Measurements from ENCODE around the gene E2F4.
A peak's percentile ranks its signal among the peaks of the same experiment; 100 is the strongest.

E2F4 gene

DNA sequence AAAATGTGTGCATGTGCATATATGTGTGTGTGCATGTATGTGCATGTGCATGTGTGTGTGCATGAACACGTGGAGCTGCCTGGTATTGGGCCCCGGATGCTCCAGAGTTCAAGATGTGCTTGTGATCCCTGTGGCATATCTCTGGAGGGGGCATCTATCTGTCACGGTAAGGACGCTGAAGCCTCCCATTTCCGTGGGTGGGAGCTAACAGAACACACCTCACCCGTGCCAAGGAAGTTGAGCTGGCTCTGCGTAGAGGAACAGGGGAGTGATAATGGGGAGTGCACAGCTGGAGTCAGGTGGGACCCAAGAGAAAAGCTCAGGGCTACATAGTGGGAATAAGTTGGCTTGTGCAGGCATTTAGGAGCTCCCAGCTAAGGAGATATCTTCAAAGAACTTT is 19.7 kb downstream of the E2F4 start:
- no peak for DNase-seq

DNA sequence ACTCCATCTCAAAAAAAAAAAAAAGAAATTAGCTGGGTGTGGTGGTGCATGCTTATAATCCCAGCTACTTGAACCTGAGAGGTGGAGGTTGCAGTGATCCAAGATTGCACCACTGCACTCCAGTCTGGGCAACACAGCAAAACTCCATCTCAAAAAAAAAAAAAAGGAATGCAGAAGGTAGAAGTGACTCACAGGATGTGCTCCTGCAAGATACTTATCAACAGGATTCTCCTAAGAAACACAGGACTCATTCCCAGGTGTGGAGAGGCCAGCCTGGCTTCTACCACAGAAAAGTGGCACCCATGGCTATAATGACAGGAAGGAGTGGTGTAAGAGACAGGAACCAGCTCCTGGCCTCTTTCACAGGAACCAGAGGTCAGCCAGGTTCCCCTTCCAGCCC is 20.8 kb downstream of the E2F4 start:
- no peak for DNase-seq

DNA sequence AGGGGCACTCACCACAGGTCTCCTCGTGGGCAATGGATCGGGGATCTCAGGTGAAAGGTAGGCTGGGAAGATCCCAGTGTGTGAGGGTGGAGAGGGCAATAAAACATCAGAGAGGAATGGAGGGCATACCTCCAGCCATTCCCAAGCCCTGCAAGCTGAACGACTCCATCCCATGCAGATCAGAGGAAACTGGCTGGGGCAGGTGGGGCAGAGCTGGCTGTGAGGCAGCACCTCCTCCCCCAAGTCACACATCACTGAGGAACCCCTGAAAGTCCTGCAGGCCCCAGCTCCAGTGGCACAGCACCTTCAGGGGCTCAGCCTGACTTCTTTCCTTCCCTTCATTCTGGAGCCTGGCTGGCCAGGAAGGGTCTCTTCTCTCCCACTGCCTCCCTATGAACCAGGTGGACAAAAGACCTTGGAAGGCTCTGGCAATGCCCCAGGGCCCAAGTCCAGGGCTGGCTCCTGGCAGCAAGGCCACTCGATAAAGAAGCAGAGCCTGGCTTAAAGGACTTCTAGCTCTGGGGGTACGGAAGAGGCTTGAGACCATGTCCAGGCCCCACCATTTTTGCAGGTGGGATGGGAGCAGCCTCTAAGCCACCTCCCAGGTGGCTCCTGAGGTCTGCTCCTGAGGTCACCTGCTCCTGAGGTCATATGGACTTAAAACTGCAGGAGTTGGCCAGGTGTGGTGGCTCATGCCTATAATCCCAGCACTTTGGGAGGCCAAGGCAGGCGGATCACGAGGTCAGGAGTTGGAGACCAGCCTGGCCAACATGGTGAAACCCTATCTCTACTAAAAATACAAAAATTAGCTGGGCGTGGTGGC is 21.5 kb downstream of the E2F4 start:
- DNase-seq = no peak

DNA sequence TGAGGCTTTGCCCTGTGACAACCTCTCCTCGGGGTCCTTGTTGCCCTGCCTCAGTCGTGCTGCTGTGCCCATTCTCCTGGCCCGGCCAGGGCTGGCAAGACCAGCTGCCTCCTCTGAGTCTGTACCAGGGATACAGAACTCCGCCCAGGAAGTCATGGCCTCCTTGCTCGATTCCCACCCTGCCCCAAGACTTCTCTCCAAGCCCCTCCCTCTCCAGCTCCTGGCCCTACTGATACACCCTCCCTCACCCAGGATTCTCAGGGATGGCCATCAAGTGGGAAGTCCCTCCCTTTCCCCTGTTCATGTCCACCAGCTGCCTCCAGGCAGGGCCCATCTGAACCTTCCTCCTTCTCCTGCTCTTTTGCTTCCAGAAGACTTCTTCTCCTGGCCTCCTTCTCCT is 23.8 kb downstream of the E2F4 start:
- no peak for DNase-seq

DNA sequence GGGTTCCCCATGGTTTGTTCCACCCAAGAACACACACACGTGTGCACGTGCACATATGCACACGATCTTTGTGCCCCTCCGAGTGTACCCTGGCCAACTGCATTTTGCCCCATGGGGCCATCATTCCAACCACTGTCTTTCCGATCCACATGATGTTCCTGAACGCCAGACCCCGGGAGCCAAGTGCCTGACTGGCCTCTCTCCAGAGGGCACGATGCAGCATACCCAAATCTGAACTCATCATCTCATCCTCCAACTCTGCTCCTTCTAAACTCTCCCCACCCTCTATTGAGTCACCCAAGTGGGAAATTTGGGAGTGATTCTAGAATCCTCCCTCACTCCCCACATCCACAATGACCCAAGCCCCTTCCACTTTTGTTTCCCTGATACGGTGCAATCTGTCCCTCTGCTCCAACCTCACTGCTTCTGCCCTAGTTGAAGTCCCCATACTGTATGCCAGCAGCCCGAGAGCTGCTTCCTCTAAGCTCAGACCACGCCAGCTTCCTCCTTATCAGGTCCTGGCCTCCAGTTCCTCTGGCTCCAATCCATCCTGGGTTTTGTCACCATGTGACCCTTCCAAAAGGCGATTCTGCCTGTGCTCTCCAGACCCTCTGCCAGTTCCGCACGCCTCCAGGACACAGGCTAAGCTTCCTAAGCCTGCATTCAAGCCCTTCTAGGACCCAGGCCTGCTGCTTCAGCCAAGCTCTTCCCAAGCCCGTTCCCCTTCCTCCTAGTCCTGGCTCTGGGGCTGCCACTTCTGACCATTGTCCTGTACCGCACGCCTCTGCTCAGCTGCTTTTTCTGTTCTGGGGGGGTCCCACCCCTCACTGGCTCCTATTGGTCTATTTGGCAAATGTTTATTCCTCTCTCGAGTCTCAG is 24.9 kb downstream of the E2F4 start:
- peak; percentile 93 for DNase-seq

DNA sequence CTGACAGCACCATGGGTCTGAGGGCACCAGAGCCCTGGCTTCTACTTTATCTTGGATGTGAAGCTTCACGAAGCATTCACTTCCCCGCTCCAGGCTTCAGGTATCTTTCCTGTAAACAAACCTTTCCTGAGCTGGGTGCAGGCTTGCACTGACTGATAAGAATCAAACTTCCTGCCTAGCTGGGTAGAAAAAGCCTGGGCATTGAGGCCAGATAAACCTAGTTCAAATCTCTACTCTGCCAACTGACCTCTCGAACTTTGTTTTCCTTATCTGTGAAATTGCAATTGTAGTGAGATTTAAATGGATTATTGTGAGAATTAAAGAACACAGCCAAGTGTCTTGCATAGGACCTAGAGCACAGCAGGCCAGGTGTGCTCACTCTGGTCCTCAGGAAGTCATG is 32.0 kb downstream of the E2F4 start:
- DNase-seq = no peak

DNA sequence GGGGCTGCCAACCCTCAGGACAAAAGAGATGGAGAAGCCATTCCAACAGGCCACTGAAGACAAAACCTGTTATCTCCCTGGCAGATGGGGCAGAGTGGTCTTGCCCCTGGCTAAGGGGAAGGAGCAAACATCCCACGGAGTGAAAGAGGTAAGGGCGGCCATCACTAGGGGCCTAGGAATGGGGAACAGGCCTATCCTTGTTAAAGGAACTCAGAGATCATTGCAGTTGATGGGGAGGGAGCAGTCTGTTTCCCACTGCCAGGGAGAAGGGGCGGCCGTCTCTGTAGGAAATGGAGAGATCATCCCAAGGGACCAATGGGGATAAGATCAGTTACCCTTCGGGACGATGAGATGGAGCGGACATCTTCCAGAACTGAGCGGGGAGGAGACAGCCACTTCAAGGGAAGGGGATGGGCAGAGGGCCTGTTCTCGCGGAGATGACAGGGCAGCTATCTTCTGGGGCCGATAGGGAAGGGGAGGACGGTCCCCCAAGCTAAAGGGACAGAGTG is 34.4 kb downstream of the E2F4 start:
- no peak for DNase-seq

DNA sequence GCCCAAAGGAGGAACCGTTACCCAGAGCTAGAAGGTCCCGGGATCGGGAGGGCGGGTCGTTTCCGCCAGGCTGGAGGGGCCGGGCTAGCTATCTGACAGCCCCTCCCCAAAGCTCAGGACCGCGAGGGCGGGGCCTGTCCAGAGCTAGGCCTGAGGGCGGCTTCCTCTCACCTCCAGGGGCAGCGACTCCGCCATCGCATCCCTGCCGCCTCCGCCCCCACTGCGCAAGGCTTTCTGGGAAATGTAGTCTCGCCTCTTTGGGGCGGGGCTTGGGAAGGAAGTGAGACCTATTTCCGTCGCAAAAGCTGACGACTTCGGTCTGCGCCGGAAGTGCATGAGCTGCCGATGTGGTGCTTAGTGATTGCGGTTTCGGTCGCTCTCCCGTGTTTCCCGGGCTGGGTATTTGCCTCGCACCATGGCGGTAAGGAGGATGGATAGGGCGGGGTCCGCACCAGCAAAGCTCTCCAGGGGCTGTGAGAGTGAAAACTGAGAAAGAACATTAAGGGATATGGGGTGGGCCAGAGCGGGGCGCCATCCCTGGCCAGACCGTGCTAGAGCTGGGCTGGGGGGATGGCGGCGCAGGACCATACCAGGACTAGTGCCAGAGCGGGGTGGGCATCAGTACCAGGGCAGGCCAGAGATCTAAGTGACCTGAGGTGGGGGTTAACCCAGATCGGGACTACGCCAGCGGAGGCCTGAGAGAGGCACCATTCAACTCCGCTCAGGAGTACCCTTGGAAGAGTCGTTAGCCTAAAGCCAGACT is 35.0 kb downstream of the E2F4 start, which contains the start of gene TMEM208:
Gene TMEM208, plus strand, starts transcription at position 327 of the 763 bp plus-strand sequence. Its CDS starts 89 bp downstream, at position 416.
- peak; percentile 99 for DNase-seq

DNA sequence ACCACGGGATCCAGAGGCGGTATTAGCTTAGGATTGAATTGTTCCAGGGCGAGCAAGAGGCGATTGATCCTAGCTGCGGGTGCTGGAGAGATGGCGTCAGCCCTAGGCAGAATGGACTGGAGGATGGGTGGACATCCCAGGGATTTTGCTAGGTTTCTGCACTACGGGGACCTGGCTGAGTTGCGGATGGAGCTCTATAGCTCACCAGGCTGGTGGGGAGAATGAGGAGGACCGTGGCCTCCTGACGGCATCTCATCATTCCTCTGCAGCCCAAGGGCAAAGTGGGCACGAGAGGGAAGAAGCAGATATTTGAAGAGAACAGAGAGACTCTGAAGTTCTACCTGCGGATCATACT is 35.6 kb downstream of the E2F4 start:
- DNase-seq = no peak

DNA sequence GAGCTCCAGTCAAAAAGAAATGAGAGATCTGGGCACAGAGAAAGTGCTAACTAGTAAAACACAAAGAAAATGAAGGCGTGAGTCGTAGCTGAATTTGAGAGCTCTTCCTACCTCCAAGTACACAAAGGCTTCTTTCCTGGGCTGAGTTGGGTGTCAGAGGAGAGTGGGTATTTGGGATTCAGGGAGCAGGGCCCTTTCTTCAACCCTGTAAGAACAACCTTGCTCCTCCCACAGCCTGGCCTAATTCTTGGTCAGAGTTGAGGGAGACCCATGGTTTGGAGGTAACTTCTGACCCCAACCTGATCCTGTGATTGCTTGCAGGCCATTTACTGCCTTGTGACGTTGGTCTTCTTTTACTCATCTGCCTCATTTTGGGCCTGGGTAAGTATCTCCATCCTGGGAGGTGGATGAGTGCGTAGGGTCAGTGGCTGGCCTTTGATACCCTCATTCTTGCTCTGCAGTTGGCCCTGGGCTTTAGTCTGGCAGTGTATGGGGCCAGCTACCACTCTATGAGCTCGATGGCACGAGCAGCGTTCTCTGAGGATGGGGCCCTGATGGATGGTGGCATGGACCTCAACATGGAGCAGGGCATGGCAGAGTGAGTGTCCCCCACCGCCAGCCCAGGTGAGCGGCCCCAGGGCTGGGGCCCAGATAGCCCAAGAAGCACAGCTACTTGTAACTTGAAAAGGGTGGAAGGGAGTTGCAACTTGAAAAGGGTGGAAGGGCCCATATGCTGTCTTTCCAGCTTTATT is 36.3 kb downstream of the E2F4 start:
- no peak for DNase-seq

DNA sequence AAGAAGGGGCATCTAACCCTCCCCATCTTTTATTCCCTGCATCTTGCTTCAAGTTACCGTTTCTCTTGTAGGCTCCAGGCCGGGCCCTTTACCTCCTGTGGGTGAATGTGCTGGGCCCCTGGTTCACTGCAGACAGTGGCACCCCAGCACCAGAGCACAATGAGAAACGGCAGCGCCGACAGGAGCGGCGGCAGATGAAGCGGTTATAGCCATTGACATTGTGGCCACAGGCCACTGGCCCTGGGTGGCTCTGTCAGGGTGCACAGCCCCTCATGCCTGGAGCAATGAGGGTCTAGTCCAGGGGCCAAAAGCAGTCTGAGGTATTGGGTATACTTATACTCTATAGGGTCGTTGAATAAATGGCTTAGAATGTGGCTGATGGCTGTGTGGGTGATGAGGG is 37.0 kb downstream of the E2F4 start:
- DNase-seq = no peak

DNA sequence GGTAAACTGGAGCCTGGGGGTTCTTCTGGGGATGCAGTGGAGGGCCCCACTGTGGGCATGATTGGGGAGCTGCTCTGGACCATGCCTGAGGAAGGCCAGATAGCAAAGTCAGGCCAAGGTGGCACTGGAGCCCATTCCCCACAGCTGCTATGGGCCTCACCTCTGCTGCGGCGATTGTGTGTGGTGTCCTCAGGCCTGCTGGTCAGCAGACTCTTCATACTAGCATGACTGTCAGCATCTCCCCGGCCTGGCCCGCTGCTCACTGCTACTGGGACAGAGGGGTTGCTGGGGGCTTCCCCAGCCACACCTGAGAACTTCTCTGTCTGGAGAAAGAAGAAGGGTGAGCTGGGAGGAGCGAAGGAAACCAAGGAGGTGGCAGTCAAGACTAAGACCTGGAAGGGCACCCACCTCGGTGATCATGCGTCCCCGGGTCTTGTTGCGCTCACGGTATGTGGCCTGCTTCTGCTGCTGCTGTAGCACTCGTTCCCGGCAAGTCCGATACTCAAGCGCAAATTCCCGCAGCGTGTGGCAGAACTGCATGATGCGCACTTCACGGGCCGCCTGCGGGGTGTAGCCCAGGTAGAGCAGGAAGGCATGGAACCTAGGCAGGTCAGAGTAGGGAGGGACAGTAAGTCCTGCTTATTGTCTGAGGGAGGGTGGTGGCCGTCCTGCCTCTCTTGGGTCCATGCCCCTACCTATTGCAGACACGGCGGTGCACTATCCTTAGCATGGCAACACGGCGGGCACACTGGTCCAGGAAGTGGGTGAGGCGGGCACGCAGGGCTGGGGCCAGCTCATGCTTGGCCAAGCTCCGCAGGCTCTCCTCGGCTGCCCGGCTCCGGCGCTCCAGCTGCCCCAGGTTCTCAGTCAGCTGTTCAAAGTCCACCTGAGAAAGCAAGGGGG is 38.2 kb downstream of the E2F4 start:
- DNase-seq = no peak

DNA sequence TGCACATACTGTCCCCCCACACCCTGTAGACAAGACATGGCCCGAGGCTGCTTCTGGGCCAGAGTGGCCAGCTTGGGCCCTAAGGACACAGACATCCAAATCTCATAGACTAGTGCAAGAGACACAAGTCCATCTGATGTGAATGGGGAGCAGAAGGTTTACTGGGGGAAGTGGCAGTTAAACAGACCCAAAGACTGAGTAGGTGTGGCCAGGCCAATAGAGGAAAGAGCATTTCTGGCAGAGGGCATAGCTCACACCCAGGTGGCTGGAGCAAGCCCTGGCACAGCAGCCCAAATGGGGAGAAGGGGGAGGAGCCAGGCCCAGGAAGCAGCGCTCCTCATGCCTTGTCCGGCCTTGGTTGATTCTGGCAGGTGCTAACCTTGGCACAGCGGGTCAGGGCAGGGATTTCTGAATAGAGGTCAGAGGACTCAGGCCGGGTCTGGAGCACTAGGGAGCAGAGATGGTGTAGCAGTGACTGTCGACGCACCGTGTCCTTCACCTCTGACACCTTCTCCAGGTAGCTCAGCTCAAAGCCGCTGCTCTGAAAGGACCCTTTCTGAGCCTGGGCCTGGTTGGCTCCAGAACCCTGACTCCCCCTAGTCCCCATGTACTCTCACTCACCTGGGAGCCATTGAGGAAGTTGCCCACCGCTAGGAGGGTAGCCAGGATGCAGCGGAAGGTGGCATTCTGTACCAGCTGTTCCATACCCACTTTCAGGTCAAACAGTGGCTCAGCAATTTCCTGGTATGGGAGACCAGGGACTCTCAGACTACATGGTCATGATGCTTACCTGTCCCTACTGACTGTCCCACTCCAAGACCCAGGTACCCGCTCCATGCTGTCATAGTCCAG is 39.1 kb downstream of the E2F4 start:
- no peak for DNase-seq

DNA sequence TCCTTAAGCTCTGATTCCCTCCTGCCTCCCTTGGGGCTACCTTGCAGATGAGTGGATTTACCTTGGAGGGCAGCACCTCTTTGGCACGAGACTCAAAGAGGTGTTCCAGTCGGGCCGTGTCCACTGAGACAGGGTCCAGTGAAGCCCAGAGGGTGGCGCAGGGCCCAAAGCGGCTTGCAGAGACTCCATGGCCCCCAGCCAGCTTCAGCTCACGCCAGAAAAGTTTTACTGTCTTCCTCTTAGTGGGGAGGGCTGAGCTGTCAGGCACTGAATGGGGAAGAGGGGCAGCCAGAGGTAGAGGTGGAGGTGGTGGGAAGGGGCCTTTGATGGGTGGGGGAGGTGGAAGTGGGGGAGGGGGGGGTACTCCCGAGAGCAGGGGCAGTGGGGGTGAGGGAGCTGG is 41.6 kb downstream of the E2F4 start:
- no peak for DNase-seq

DNA sequence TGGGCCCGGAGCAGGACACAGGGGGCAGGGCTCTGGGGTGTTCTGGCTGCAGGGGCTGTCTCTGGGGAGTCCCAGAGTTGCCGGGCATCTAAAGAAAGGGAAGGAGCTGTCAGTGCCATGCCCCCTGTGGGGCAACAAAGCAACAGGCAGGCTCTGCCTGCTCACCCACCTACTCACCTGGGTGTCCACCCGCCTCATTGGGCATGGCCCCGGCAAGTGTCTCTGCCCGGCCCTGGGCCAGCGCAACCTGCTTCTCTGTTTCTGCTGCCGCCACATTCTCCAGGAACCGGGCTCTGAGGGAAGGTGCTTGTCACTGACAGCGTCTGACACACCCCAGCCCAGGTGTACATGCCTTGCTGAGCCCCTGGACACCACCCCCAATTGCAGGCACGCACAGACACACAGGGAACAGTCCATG is 42.2 kb downstream of the E2F4 start:
- no peak for DNase-seq

DNA sequence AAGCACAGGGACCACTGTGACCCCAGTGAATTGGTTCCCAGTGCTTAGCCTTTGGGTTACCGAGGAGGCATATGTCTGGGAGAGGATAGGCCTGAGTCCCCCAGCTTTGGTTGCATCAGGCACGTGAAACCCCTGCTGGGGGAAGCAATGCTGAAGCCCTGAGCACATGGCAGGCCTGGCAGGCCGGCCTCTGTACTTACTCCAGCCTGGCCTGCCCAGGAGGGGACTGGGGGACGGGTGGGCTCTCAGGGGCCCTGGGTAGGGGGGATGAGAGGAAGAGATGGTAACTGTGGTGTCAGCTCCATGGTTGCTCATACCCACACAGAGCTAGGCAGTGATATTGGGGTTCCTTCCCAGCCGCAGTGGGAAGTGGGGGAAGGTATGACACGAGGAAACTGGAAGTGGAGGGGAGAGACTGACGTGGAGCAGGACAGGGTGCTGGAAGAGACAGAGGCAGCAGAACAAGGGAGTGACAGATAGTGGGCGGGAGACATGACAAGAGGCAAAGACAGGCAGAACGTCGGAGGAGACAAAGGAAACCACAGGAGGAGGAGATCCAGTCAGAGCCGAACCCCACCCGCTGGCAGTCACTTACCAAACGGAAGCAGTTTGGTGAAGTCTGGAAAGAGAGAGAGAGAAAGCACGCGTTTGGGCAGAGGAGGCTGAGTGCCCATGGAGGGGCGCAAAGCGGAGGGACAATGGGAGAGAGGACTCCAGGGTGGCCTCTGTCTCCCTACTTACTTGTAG is 44.0 kb downstream of the E2F4 start:
- DNase-seq = peak; percentile 86

DNA sequence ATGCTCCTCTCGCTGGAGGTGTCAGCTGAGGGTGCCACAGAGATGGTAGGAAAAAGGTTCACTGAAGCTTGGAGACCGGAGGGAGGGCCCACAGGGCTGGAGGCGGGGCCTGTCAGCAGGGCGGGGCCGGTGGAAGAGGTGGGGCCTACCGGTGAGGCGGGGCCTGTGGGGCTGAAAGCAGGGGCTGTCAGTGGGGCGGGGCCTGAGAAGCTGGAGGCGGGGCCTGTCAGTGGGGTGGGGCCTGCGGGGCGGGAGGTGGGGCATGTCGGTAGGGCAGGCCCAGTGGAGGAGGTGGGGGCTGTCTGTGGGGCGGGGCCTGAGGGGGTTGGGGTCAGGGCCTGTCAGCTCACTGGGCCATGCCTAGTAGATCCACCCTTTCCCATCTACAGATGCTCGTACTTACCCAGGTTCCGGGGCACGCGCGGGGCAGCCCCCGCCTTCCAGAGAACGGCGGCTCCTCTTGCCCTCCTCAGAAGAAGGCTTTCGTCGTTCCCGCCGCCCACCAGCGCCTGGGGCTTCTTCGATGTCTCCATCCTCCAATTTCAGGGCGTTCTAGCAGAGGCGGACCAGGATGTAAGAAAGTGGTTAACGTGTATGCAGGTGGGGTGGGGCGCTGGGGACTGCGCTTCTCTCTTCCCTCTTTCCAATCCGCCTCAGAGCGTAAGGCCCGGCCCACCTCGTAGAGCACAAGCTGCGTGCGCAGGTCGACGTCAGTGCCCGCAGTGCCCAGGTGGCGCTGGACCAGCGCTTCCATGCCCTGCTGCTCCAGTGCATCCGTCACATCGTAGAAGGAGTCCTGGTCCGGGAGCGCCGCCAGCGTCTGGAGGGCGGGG is 44.8 kb downstream of the E2F4 start:
- peak; percentile 82 for DNase-seq
